CD4-positive, alpha-beta T cell treated with Interleukin-1 beta for 1 hour (primary cell): ENCODE results near the gene ZG16.
A peak's percentile ranks its signal among the peaks of the same experiment; 100 is the strongest.
"Not testable (repeated sequence)": the region's sequence is repeated elsewhere in the genome, so short reads cannot be mapped to it uniquely, and the experiment has no call there.

Source experiments
- DNase-seq, 2 donors: peaks; one replicate each; pipeline ENCODE4 v3.0.0-alpha.2; 2020 to 2022

The ZG16 gene

GRCh38 chr16:29789775-29790182, 11.7 kb downstream of the ZG16 start:
- no peak for DNase-seq

- DNase-seq: peak; percentile 100
Observed at GRCh38 chr16:29790183-29790948, 12.3 kb downstream of the ZG16 start, which contains the start of gene KIF22. Gene KIF22, plus strand, starts transcription at chr16:29790751. Its CDS starts 9 bp downstream, at chr16:29790760.

- DNase-seq: peak in 1 of 2 donors; percentile 27
Observed at GRCh38 chr16:29790949-29791844, 13.1 kb downstream of the ZG16 start.

- DNase-seq: no peak
Observed at GRCh38 chr16:29791845-29792807, 14.1 kb downstream of the ZG16 start.

GRCh38 chr16:29793153-29793552, 15.1 kb downstream of the ZG16 start:
- not testable (repeated sequence) for DNase-seq

- DNase-seq: no peak
Observed at GRCh38 chr16:29794231-29794710, 16.2 kb downstream of the ZG16 start.

- no peak for DNase-seq
Observed at GRCh38 chr16:29802416-29802935, 24.4 kb downstream of the ZG16 start.

GRCh38 chr16:29804020-29804419, 26.0 kb downstream of the ZG16 start:
- DNase-seq: no peak

GRCh38 chr16:29804455-29805231, 26.6 kb downstream of the ZG16 start:
- DNase-seq: no peak

- DNase-seq: peak; percentile 98
Observed at GRCh38 chr16:29805232-29806098, 27.4 kb downstream of the ZG16 start.

GRCh38 chr16:29806099-29806579, 28.1 kb downstream of the ZG16 start, which contains the start of gene MAZ:
Gene MAZ, plus strand, starts transcription at chr16:29806529. Its CDS starts 173 bp downstream, at chr16:29806702.
- peak in 1 of 2 donors; percentile 79 for DNase-seq

GRCh38 chr16:29806641-29807425, 28.8 kb downstream of the ZG16 start:
- peak; percentile 44 to 49 for DNase-seq

GRCh38 chr16:29807426-29808218, 29.6 kb downstream of the ZG16 start:
- peak; percentile 88 to 91 for DNase-seq

- DNase-seq: peak; percentile 28 to 45
Observed at GRCh38 chr16:29808219-29808900, 30.3 kb downstream of the ZG16 start.

- no peak for DNase-seq
Observed at GRCh38 chr16:29809031-29809747, 31.1 kb downstream of the ZG16 start.

GRCh38 chr16:29809850-29810698, 32.0 kb downstream of the ZG16 start:
- DNase-seq: peak; percentile 47 to 63
